GM19372 (cell line): ENCODE measurements around the gene NFYA.

Experiments used
- ATAC-seq: cut with Tn5 transposase; IDR thresholded peaks from one replicate; pipeline ENCODE4 v1.9.1; 2021; ENCODE audit warnings: mild to moderate bottlenecking, low read depth, moderate library complexity; ENCODE audit not compliant: unreplicated experiment

Gene NFYA

DNA sequence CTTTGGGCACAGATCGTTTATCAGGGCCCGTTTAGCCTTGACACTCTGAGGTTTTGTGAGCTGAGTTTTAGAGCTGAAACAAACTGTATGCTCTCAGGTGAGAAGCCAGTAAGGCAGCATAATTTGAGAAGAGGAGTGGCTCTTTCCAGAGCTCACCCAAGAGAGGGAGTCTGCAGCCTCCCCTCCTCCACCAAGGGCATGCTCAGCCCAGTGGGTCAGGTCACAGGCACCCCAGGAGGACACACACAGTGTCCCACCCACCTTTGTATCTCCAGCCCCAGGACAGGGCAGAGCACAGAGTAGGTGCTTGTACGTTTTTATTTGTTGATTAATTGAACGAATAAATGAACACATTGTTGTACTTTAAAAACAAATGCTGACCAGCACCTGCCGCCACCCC, 27.1 kb upstream of the NFYA start:
- no peak for ATAC-seq

DNA sequence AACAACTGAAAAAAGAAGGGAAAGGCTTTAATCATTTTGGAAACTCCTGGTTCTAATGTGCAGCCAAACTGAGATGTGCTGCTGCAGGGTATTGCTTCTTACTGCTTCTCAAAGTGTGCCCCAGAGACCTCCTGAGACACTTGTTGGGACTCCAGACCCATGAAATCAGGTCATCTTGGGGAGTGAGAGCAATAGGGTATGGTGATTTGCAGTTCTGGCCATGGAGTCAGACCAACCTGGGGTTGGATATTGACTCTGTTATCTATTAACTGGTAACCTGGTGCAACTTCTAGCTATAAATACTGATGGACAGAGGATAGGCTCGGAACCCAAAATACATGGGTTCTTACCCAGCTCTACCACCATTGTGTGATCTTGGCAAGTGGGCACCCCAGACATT, 26.7 kb upstream of the NFYA start:
- no peak for ATAC-seq

DNA sequence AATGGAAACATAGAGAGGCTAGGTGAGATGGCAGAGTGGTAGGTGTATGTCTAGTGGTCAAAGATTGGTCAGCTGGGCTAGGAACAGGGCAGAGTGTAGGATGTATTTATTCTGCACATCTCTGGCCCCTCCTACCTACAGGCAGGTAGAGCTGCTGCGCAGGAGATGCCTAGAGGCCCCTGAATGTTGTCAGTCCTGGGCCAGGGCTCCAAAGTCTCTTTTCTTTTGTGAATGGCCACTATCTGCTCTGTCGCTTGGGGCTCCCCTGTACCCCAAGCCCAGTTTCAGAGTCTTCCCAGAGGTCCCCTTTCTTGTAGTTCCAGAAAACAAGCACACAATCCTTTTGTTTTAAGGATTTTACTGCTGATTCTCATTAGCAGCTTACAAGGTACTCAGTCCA, 25.5 kb upstream of the NFYA start:
- no peak for ATAC-seq

- ATAC-seq: no peak
Observed at GRCh38 chr6:41047745-41048732, 24.7 kb upstream of the NFYA start.

DNA sequence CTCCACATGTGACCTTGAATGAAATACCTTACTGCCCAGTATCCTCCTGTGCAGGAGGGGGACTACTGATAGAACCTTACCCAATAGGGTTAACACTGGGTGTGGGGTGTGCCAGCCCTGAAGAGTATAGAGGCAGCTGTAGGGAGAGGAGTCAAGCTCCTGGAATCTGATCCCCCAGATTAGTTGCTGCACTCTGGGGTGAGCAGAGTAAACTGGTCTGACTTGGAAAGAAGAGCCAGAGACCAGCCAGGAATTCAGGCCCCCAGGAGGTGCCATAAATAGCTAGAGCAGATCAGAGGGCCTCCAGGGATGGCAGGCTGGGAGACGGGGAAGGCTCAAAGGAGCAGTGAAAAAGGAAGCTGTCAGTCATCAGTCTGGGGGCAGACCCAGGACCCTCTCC, 23.3 kb upstream of the NFYA start:
- no peak for ATAC-seq

DNA sequence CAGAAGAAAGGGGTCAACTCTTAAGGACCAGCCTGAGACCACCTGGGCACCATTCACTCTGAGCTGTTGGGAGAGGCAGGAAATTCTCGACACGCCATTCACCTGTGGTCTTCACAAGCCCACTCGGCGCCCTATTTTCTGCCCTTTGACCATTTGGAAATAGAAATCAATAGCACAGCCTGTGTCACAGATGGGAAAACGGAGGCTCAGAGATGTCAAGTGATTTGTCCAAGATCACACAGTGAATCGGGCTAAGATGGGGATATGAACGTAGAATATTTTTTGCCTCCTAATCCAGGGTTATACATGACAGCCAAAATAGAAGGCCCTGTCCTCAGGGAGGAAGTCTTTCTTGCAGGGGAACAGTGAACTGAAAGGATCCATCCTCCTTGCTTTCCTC, 22.8 kb upstream of the NFYA start:
- no peak for ATAC-seq

DNA sequence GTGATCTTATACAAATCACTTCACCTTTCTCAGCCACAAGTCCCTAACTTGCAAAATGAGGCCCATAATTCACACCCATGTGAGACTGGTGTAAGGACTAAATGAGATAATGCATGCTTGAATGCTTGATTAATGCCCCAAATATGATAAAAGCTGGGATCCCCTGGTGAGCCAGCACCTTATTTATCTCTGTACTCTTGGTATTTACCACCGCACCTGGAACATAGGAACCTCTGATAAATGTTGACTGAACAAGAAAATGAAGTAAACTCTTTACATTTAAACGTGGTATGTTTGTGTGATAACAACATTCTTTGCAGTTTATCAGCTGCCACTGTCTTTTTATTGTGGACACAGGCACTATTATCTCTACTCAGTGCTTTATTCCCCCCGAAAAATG, 22.2 kb upstream of the NFYA start:
- ATAC-seq: no peak

DNA sequence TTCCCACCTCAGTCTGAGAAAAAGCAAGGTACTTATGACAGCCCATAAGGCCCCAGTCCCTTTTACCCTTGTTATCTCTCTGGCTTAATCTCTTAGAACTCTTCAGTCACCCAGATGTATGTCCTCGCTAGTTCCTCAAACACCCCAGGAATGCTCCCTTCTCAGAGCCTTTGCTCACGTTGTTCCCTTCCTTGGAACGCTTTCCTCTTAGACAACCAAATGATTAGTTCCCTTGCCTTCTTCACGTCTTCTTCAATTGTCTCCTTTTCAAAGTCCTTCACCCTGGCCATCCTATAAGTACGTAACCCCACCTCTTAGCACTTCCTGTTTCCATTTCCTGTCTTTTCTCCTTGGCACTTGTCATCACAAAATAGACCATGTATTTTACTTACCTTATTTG, 20.9 kb upstream of the NFYA start:
- no peak for ATAC-seq

DNA sequence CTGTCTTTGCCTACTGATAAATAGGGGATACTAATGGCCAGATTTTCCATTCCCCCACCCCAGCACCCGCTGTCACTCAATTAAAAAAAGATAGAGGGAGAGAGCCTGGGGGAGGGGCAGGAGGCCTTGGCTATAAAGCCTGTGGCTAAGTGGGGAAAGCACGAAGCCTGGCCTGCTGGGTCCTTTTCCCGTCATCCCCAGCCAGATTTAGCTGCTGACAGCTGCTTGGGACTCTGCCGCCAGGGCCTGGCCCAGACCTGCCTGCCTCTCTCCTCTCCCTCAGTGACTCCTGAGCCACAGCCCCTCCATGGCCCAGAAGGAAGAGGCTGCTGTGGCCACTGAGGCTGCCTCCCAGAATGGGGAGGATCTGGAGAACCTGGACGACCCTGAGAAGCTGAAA, 19.7 kb upstream of the NFYA start, which contains the start of gene APOBEC2:
Gene APOBEC2 (plus strand): TSS at position 162 of the 400 bp plus-strand sequence. CDS start 146 bp downstream, at position 308.
- no peak for ATAC-seq

GRCh38 chr6:41054511-41054910, 18.3 kb upstream of the NFYA start:
- ATAC-seq: no peak

DNA sequence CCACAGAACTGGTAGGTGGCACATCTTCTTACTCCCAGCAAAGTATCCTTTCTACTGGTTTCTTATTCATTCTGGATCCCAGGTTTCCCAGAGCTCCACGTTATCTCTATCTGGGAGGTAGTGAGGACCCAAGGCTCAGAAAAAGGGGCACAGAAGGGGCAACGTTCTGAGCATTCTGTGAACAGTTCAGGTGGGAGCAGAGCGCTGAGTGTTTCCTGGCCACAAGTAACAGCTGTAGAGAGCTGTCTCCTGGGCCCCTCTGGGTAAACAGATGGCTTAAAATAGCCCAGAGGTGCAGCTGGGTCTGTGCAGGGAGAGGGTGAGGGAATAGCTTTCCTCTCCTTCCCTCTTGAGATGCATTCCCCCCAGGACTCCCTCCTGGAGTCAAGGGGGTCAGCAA, 17.6 kb upstream of the NFYA start:
- ATAC-seq: no peak

DNA sequence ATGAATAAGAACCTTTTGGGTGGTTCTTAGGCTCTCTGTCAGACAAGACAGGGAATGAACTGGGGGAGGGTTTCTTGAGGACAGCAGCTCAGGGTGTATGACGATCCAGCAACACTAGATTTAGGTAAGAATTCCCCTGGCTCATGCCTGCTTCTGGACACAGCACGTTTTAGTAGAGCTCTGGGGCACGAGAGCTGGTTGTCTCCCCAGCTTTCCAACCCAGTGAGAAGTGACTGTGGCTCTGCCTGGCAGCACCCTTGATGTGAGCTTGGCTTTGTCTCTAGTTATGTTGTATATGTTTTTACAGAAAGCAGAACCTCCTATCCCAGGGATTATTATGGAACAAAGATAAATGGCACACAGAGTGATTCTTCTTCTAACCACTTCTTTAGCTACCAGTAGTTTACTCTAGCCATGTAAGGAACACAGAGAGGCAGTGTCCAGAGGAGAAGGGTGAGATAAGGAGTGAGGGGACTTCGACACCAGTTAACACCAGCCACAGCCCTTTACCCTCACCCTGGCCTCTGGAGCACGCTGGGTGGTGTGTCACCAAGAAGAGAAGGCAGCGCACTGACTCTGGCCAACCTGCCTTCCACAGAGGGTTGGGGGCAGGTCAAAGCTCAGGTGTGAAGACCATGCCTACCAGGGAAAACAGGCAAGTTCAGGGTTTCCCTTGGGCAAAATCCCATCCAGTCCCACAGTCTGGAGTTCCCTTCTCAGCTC, 15.8 kb upstream of the NFYA start:
- no peak for ATAC-seq

- no peak for ATAC-seq
Observed at GRCh38 chr6:41058783-41059181, 14.0 kb upstream of the NFYA start.

DNA sequence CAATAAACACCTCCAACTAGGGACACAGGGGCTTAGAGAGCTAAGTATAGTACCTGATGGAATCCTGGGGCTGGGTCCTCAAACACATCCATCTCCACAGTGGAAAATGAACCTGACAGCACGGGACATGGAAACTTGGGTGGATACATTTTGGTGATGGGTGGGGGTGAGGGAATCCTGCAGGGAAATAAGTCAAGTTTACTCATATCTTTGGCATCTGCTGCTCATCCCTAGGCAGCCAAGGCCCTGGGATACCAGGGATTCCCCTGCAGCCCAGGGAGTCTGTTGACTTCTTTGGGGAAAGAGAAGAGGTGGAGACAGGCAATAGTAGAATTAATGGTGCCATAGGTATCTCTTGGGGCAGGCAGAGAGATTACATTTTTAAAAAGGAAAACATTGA, 13.2 kb upstream of the NFYA start:
- ATAC-seq: no peak

DNA sequence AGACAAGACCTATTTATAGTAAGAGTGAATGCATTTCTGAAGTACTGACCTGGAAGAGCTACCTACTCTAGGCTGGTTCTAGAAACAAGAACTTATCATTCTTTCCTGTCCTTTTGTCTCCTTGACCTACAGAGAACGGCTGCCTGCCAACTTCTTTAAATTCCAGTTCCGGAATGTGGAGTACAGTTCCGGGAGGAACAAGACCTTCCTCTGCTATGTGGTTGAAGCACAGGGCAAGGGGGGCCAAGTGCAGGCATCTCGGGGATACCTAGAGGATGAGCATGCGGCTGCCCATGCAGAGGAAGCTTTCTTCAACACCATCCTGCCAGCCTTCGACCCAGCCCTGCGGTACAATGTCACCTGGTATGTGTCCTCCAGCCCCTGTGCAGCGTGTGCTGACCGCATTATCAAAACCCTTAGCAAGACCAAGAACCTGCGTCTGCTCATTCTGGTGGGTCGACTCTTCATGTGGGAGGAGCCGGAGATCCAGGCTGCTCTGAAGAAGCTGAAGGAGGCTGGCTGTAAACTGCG, 11.5 kb upstream of the NFYA start:
- no peak for ATAC-seq

DNA sequence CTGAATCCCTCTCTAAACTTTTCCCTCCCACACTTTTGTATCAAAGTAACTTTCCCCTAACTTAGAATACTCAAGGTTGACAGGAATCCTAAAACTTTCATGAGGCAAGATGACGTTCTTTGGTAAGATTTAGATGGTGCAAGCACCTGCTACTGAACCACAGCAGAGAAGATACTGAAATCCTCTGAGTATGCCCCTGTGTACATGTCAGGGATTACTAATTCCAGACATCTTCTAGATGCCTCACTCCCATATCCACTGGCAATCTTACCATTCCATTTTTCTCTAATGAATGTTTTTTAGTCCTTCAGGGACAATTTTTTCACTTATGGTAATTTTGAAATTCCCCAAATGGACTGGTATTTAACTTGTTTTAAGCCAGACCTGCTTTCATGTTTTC, 10.7 kb upstream of the NFYA start:
- no peak for ATAC-seq

- no peak for ATAC-seq
Observed at GRCh38 chr6:41063884-41064285, 8.9 kb upstream of the NFYA start.

DNA sequence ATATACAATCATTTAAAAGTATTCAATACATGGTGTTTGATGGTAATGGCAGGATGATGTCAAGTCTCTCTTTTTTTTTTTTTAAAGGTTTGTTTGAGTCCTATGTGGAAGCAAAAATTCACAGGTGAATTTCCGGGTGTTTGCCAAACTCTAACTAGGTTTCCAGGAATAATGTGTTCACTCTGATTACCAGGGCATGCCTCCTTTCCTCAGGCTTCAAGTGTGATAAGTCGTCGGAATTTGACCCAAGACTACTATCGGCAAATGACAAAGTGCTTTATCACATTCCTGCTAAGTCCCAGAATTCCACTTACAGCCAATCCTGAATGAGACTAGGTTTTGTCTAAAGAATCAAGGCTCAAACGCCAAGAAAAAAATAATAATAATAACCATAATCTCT, 7.9 kb upstream of the NFYA start:
- ATAC-seq: no peak

DNA sequence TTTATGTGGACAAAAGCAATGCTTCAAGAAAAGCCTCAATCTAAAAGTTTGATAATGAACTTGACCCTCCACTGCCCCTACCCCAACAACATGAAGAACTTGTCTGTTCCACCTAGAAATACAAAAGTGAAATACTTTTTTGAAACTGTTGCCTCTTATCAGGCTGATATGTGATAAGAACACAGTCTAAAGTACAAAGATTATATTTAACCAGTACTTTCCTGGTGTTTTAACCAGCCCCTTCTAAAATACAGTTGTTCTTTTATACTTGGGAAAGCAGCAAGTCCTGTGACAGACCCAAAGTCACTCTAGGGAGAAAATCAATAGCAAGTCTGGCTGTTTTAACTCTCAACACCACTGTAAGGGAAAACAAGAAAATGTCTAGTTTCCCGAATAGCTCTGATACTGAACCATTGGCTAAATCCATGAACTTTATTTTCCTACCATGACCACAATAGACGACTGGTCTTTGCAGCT, 7.2 kb upstream of the NFYA start:
- ATAC-seq: no peak

DNA sequence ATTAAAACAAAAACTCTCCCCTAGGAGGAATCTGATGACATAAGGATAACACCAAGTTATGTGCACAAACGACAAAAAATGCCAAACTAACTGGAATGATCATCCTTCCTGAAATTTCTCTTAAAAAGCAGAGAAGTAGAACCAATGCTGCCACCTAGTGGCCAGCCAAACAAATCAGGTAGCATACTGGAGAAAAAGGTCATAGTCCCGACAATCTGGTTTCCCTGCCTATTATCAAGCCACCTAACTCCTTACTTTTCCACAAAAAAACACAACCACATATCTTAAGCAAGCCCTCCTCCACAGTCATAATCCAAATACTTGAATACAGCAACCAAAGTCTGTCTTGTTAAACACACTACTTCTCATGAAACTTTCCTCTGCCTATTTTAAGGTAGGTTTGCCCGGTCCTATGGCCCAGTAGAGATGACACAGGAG, 5.9 kb upstream of the NFYA start:
- ATAC-seq: no peak

DNA sequence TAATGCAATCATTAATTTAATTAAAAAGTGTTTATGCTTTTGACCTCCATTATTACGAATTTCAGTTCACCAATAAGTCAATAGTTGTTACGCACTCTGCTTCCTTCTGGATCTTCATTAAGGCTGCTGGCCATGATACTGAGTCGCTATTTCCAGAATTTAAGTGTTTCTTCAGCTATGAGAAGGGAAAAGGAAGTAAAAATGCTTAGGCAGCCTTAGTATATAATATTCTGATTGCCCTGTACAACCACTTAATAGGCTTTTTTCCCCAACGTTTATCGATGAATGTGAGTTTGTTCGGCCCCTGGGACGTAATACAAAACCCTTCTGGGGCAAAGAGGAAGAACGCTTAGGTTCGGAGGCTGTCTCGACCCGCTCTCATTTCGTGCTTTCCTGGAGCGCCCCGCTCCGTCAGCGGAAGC, 1.3 kb upstream of the NFYA start:
- peak; percentile 9 for ATAC-seq
